H1 (cell line): ENCODE data around the gene CHRDL2. TPM values are rescaled to one million over a fixed set of nuclear protein-coding genes. Genes with fewer than 3 reads are reported as not detected.

ENCODE experiments used
- CTCF ChIA-PET: fragments of 300-600 bp; sonication (Branson Sonifier 250); formaldehyde crosslinking; loops from one replicate; lab custom pipeline; 2021; ENCODE audit not compliant: partially characterized antibody; lab: Charles Lee
- POLR2A ChIA-PET: fragments of 300-600 bp; sonication (Branson Sonifier 250); formaldehyde crosslinking; loops from one replicate; lab custom pipeline; 2021; ENCODE audit warnings: inconsistent platforms; ENCODE audit not compliant: partially characterized antibody; lab: Charles Lee
- DNase-seq, 2 experiments: peaks; one replicate each; pipeline versions ENCODE4 v3.0.0 to v3.0.0-alpha.2; 2010 to 2022; ENCODE audit warnings: low spot score in 2 of 2, low read depth in 1 of 2, mixed read lengths in 1 of 2
- FAIRE-seq: peaks from 2 replicates; lab custom pipeline; 2011; peaks lifted over from hg19 to GRCh38; lab: Jason Lieb, UNC
- H2AFZ ChIP-seq: 2 replicates; pipeline ENCODE4 v1.8.1; 2012; ENCODE audit warnings: low read length, inconsistent platforms
- H2AK5ac ChIP-seq: 2 replicates; pipeline ENCODE4 v1.6.1; 2013; ENCODE audit warnings: low read depth, low read length
- H2BK120ac ChIP-seq: replicated peaks from 2 replicates; pipeline ENCODE3; 2013; ENCODE audit warnings: low read depth, low read length, inconsistent platforms
- H2BK12ac ChIP-seq: 2 replicates; pipeline ENCODE4 v1.6.1; 2013; ENCODE audit warnings: low read depth, low read length
- H2BK15ac ChIP-seq: 2 replicates; pipeline ENCODE4 v1.6.1; 2013; ENCODE audit warnings: low read length
- H2BK20ac ChIP-seq: 2 replicates; pipeline ENCODE4 v1.6.1; 2013; ENCODE audit warnings: low read length
- H2BK5ac ChIP-seq: 2 replicates; pipeline ENCODE4 v1.6.1; 2013; ENCODE audit warnings: low read depth, low read length
- H3K14ac ChIP-seq: 2 replicates; pipeline ENCODE4 v1.6.1; 2013; ENCODE audit warnings: inconsistent platforms; ENCODE audit not compliant: insufficient read length
- H3K18ac ChIP-seq: 2 replicates; pipeline ENCODE4 v1.6.1; 2013; ENCODE audit warnings: low read length; ENCODE audit errors: extremely low read depth
- H3K23ac ChIP-seq: 2 replicates; pipeline ENCODE4 v1.6.1; 2013; ENCODE audit warnings: inconsistent platforms; ENCODE audit not compliant: insufficient read length
- H3K23me2 ChIP-seq: 2 replicates; pipeline ENCODE4 v1.6.1; 2013; ENCODE audit warnings: low read depth, low read length
- H3K27ac ChIP-seq: 2 replicates; pipeline ENCODE4 v1.6.1; 2011; ENCODE audit warnings: low read depth, low read length, inconsistent platforms
- H3K27me3 ChIP-seq, 4 experiments: replicated peaks in 1 of 4; 1 replicate in 1 of 4; 2 replicates in 3 of 4; pipeline versions ENCODE4 v1.6.1 to v1.8.1; 2011 to 2013; ENCODE audit warnings: low read length in 3 of 4, mild to moderate bottlenecking in 3 of 4, inconsistent platforms in 2 of 4, mixed read lengths in 2 of 4, moderate library complexity in 1 of 4; ENCODE audit not compliant: control insufficient read depth in 3 of 4, insufficient read depth in 3 of 4; ENCODE audit errors: extremely low read depth in 1 of 4
- H3K36me3 ChIP-seq, 4 experiments: 2 replicates each; pipeline versions ENCODE4 v1.6.1 to v1.8.1; 2011 to 2013; ENCODE audit warnings: mild to moderate bottlenecking in 4 of 4, low read length in 3 of 4, moderate library complexity in 2 of 4, control low read depth in 1 of 4, inconsistent platforms in 1 of 4; ENCODE audit not compliant: insufficient read depth in 4 of 4, control insufficient read depth in 2 of 4
- H3K4ac ChIP-seq: replicated peaks from 2 replicates; pipeline ENCODE3; 2013; ENCODE audit warnings: low read length, low read depth, mixed read lengths, inconsistent platforms; ENCODE audit not compliant: insufficient read length
- H3K4me1 ChIP-seq, 4 experiments: replicated peaks in 1 of 4; 1 replicate in 1 of 4; 2 replicates in 3 of 4; pipeline versions ENCODE4 v1.6.1 to v1.8.1; 2011 to 2013; ENCODE audit warnings: low read length in 3 of 4, inconsistent platforms in 2 of 4, mixed read lengths in 1 of 4; ENCODE audit not compliant: insufficient read depth in 4 of 4, control insufficient read depth in 3 of 4
- H3K4me2 ChIP-seq, 2 experiments: 2 replicates each; pipeline versions ENCODE4 v1.6.1 to v1.8.1; 2011 to 2013; ENCODE audit warnings: low read depth in 2 of 2, low read length in 2 of 2, control low read depth in 1 of 2, inconsistent platforms in 1 of 2, mild to moderate bottlenecking in 1 of 2; ENCODE audit not compliant: insufficient read depth in 1 of 2
- H3K4me3 ChIP-seq, 4 experiments: fragments of 200-600, 300-600 bp in 1 of 4; sonication (generic), shearing (Covaris generic), sonication (Bioruptor Twin) in 1 of 4; 2 replicates each; pipeline versions ENCODE4 v1.5.1 to v1.8.1; 2011 to 2016; ENCODE audit warnings: low read length in 4 of 4, low read depth in 3 of 4, control low read depth in 2 of 4, inconsistent platforms in 2 of 4, mild to moderate bottlenecking in 2 of 4, mixed read lengths in 1 of 4, moderate library complexity in 1 of 4; ENCODE audit not compliant: insufficient read depth in 2 of 4; ENCODE audit errors: extremely low read depth in 1 of 4
- H3K56ac ChIP-seq: replicated peaks from 2 replicates; pipeline ENCODE3; 2013; ENCODE audit warnings: low read depth, mild to moderate bottlenecking, mixed read lengths, low read length, inconsistent platforms; ENCODE audit not compliant: insufficient read length
- H3K79me1 ChIP-seq: 2 replicates; pipeline ENCODE4 v1.6.1; 2013; ENCODE audit warnings: low read depth, low read length, control low read depth
- H3K79me2 ChIP-seq, 2 experiments: 2 replicates each; pipeline versions ENCODE4 v1.6.1 to v1.8.1; 2012 to 2013; ENCODE audit warnings: low read length in 2 of 2, mild to moderate bottlenecking in 2 of 2, inconsistent platforms in 1 of 2; ENCODE audit not compliant: insufficient read depth in 2 of 2, control insufficient read depth in 1 of 2
- H3K9ac ChIP-seq, 4 experiments: replicated peaks in 1 of 4; 1 replicate in 1 of 4; 2 replicates in 3 of 4; pipeline versions ENCODE4 v1.6.1 to v1.8.1; 2011 to 2013; ENCODE audit warnings: low read depth in 3 of 4, low read length in 3 of 4, control low read depth in 2 of 4, mild to moderate bottlenecking in 2 of 4, moderate library complexity in 2 of 4, inconsistent platforms in 1 of 4; ENCODE audit errors: extremely low read depth in 1 of 4
- H3K9me3 ChIP-seq, 2 experiments: 2 replicates each; pipeline versions ENCODE4 v1.6.1 to v1.8.1; 2012 to 2013; ENCODE audit warnings: mild to moderate bottlenecking in 2 of 2, moderate library complexity in 2 of 2, control low read depth in 1 of 2, inconsistent platforms in 1 of 2, low read depth in 1 of 2, low read length in 1 of 2, mixed read lengths in 1 of 2; ENCODE audit not compliant: insufficient read depth in 2 of 2
- H4K20me1 ChIP-seq, 2 experiments: replicated peaks in 1 of 2; 2 replicates each; pipeline versions ENCODE3 to v1.8.1; 2011 to 2013; ENCODE audit warnings: inconsistent platforms in 2 of 2, low read length in 2 of 2, mild to moderate bottlenecking in 1 of 2; ENCODE audit not compliant: insufficient read depth in 2 of 2, control insufficient read depth in 1 of 2
- H4K5ac ChIP-seq: 2 replicates; pipeline ENCODE4 v1.6.1; 2013; ENCODE audit warnings: low read length, low read depth, mixed read lengths, inconsistent platforms; ENCODE audit not compliant: insufficient read length
- H4K8ac ChIP-seq: 2 replicates; pipeline ENCODE4 v1.8.0; 2013; ENCODE audit warnings: mild to moderate bottlenecking, moderate library complexity, low read length, inconsistent platforms; ENCODE audit not compliant: insufficient read depth; ENCODE audit errors: extremely low read depth
- H4K91ac ChIP-seq: replicated peaks from 2 replicates; pipeline ENCODE3; 2013; ENCODE audit warnings: low read length, mixed read lengths, inconsistent platforms; ENCODE audit not compliant: insufficient read length
- CBX8 ChIP-seq: fragments of 300-800, 300-1000 bp; sonication (generic); IDR thresholded peaks from 2 replicates; pipeline ENCODE4 v1.7.1; 2016; ENCODE audit warnings: low read depth, low read length, borderline replicate concordance
- CEBPB ChIP-seq: IDR thresholded peaks from 2 replicates; pipeline ENCODE4 v1.6.1; 2012; ENCODE audit warnings: low read depth, low read length
- CTCF ChIP-seq, 3 experiments: IDR thresholded peaks; 1 replicate in 2 of 3; 2 replicates in 1 of 3; pipeline versions ENCODE4 v1.5.1 to v1.6.1; 2011; ENCODE audit warnings: low read length in 3 of 3, mild to moderate bottlenecking in 3 of 3, inconsistent platforms in 2 of 3, low read depth in 1 of 3, moderate library complexity in 1 of 3; ENCODE audit not compliant: insufficient read depth in 1 of 3; ENCODE audit errors: control extremely low read depth in 1 of 3
- GABPA ChIP-seq: IDR thresholded peaks from 2 replicates; pipeline ENCODE4 v1.6.1; 2011; ENCODE audit warnings: mild to moderate bottlenecking, low read length, moderate library complexity, borderline replicate concordance; ENCODE audit not compliant: insufficient read depth
- MAFK ChIP-seq: IDR thresholded peaks from 2 replicates; pipeline ENCODE4 v1.6.1; 2012; ENCODE audit warnings: low read depth, mild to moderate bottlenecking, improper control_type of control experiment, low read length
- SIRT6 ChIP-seq: IDR thresholded peaks from one replicate; pipeline ENCODE4 v1.7.1; 2012; ENCODE audit warnings: low read length, inconsistent platforms
- SP2 ChIP-seq: IDR thresholded peaks from 2 replicates; pipeline ENCODE4 v1.6.1; 2012; ENCODE audit warnings: mild to moderate bottlenecking, low read length, inconsistent platforms
- TAF7 ChIP-seq: optimal IDR thresholded peaks from 2 replicates; pipeline ENCODE3; 2011; ENCODE audit warnings: low read depth, mild to moderate bottlenecking, inconsistent platforms, low read length, moderate library complexity, borderline replicate concordance
- TCF12 ChIP-seq: IDR thresholded peaks from 2 replicates; pipeline ENCODE4 v1.6.1; 2011; ENCODE audit warnings: low read depth, mild to moderate bottlenecking, low read length
- WGBS, 2 experiments: shearing (Covaris generic) in 1 of 2; methylation state at CpG; one replicate each; pipeline versions ENCODE4 v1.1.6 to v1.1.7; 2013 to 2015; ENCODE audit warnings: low lambda C conversion rate in 2 of 2, mixed read lengths in 2 of 2, inconsistent platforms in 1 of 2, low coverage in 1 of 2, missing lambda C conversion rate in 1 of 2; ENCODE audit not compliant: insufficient replicate concordance in 2 of 2, insufficient coverage in 1 of 2, insufficient read length in 1 of 2; ENCODE audit errors: extremely low coverage in 1 of 2, missing lambda C conversion rate in 1 of 2; 5-methylcytosine and 5-hydroxymethylcytosine counted together
- polyA plus RNA-seq, 7 experiments: library from polyadenylated mRNA; depleted of rRNA in 3 of 7; stranded (reverse) in 5 of 7; unstranded in 2 of 7; fragments of >200 nt in 5 of 7; fragments of 200-250 nt in 2 of 7; gene quantifications; 1 replicate in 5 of 7; 2 replicates in 1 of 7; 4 replicates in 1 of 7; pipeline versions ENCODE4 v1.2.1 to v1.2.3, GENCODE V29; 2011 to 2013; ENCODE audit warnings: missing spikeins in 2 of 7, mixed read lengths in 2 of 7
- total RNA-seq: library from RNA; stranded (reverse); fragmentation: NEBNext Ultra II Directional; extraction: Animal tissue kit (Norgen Biotek cat#: 25700); gene quantifications from 2 replicates; pipeline ENCODE4 v1.2.1, GENCODE V29; 2021

CHRDL2 gene
- total and polyA plus RNA-seq, 2 of the 8 experiments (the other 6 are each of a cell fraction or from before 2014, with no cell fraction given): 0.26 to 0.48 TPM

- no peak overlapping the region for H3K14ac ChIP-seq
- no peak overlapping the region for H2AK5ac ChIP-seq
- no peak overlapping the region for H3K4me3 ChIP-seq
- H3K9me3 ChIP-seq: no peaks in the 10 kb centered on the region
- peaks cover 0 to 5% (median 2%) of the 10 kb centered on the region in 4 experiments; a peak in 1 of 7 replicates for H3K4me1 ChIP-seq
- H2BK12ac ChIP-seq: no peak overlapping the region
- no peaks in the 10 kb centered on the region for H3K79me1 ChIP-seq
- H3K79me2 ChIP-seq: no peaks in the 10 kb centered on the region
- H2AFZ ChIP-seq: no peak overlapping the region
- no peak overlapping the region for H2BK120ac ChIP-seq
- H3K9ac ChIP-seq: no peak overlapping the region
- H3K56ac ChIP-seq: no peak overlapping the region
- 85% methylated on average over 4 of the region's 4 CpGs; no CpG with 5 or more reads in 1 of the 2 experiments for WGBS, 2 experiments
- no peak for FAIRE-seq
- no peak overlapping the region for H3K18ac ChIP-seq
- H3K23me2 ChIP-seq: no peaks in the 10 kb centered on the region
- POLR2A ChIA-PET: no interaction called here
- H3K36me3 ChIP-seq: peaks cover 0 to 10% (median 5%) of the 10 kb centered on the region in 4 experiments; a peak in 3 of 8 replicates
- H3K4me2 ChIP-seq: no peak overlapping the region
- H2BK20ac ChIP-seq: no peak overlapping the region
- H3K4ac ChIP-seq: no peak overlapping the region
- TF ChIP-seq CTCF (IDR thresholded peaks at IDR 0.05; ENCODE audit: control extremely low read depth in 1 of 3, insufficient read depth in 1 of 3, low read depth in 1 of 3, low read length in 3 of 3) (no peak), SIRT6 (no peak), GABPA (no peak), TCF12 (no peak), CBX8 (no peak), CEBPB (no peak), MAFK (no peak), TAF7 (no peak), SP2 (no peak)
- TF ChIP-seq, all 59 proteins: peak for 0
- H4K5ac ChIP-seq: no peak overlapping the region
- H4K8ac ChIP-seq: no peak overlapping the region
- CTCF ChIA-PET: no interaction called here
- H2BK15ac ChIP-seq: no peak overlapping the region
- DNase-seq: no peak
- H4K20me1 ChIP-seq: peaks cover 0 to 2% of the 10 kb centered on the region in 2 experiments
- no peak overlapping the region for H2BK5ac ChIP-seq
- no peak overlapping the region for H4K91ac ChIP-seq
- H3K27me3 ChIP-seq: no peaks in the 10 kb centered on the region
- no peak overlapping the region for H3K27ac ChIP-seq
- H3K23ac ChIP-seq: no peak overlapping the region
Measured at GRCh38 chr11:74648894-74649293, 82.3 kb downstream of the CHRDL2 start.
